Right kidney (tissue), 1 donor: ENCODE results near the gene ECSCR.
"Not testable (repeated sequence)": the region's sequence is repeated elsewhere in the genome, so short reads cannot be mapped to it uniquely, and the experiment has no call there.

ENCODE experiments used
- DNase-seq: peaks from one replicate; pipeline ENCODE4 v3.0.0-alpha.2; 2016

ECSCR gene

DNA sequence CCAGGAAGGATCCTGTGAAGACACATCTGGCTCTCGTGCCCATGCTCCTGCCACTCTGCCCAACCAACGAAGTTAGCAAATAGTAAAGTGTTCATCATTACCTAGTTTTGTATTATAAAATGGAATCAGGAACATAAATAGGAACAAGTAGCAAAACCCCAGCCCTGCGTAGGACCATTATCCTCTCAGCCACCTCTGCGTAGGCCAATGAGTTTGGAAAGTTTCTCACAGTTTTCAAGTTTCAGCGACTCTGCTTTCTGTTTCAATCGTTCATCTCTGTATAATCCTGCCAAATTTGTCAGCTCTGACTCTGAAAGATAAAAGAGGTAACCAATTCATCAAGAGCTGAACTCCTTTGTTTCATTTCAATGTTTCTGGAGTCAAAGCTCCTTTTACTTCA lies 48.6 kb downstream of the ECSCR start:
- no peak for DNase-seq

GRCh38 chr5:139413153-139413552 lies 49.4 kb downstream of the ECSCR start:
- no peak for DNase-seq

DNA sequence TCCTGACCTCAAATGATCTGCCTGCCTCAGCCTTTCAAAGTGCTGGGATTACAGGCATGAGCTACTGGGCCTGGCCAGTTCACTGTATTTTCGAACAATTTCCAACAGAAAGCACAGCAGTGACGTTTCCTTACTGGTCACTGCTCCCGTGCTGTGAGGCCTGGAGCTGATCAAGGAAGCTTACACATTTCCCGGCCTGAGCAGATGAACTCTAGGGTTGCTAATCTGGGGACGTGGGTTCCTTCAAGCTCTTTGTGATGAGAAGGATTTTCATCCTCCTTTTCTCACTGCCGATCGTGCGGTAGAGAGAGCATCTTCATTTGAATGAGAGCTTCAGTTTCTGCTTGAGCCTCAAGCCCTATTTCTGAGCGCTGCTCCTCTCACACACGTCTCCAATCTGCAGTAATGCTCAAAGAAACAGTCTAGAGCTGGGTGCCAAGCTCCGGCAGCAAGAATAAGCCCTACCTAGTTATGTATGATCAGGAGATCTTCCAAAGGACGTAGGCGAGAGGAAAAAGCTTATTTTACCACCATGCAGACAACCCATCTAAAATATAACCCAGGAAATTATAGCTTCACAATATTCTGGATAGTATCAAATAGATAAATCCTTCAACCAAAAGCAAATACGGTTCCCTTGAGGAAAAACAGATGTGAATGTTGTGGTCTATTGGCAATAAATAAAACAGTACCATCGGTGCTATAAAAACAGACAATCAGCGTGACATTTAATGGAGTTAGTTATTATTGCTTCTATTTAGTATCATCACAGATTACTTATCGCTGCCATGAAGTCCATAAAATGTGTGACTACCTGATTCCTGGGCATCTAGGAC lies 51.3 kb downstream of the ECSCR start:
- DNase-seq = no peak

DNA sequence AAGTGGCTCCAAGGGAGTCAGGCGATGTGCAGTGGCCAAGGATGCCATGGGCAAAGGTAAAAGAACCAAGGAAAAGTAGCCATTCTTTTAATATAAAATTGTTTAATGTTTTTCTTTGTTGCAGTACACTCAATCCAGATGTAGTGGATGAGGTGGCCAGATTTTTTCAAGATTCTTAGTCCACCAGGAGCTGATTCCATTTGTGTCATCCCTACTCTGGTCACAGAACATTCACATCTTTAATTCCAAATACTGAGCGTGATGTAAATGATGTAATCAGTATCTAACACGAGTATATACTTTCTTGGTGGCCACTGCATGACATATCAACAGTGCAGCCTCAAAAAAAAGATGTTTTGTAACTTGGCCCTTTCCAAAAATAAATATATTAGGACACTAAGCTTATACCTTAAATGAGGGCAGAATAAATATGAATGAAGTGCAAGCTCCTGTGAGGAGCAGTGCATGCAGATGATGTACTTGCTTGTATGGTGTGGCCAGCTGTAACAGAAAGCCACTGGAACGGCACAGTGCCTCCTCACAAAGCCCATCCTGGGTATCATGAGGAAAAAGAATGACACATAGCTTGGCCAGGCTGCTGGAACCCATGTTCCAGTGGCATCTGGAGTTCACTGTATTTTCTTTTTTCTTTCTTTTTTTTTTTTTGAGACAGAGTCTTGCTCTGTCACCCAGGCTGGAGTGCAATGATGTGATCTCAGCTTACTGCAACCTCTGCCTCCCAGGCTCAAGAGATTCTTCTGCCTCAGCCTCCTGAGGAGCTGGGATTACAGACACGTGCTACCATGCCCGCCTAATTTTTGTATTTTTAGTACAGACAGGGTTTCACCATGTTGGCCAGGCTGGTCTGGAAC lies 52.2 kb downstream of the ECSCR start:
- no peak for DNase-seq

DNA sequence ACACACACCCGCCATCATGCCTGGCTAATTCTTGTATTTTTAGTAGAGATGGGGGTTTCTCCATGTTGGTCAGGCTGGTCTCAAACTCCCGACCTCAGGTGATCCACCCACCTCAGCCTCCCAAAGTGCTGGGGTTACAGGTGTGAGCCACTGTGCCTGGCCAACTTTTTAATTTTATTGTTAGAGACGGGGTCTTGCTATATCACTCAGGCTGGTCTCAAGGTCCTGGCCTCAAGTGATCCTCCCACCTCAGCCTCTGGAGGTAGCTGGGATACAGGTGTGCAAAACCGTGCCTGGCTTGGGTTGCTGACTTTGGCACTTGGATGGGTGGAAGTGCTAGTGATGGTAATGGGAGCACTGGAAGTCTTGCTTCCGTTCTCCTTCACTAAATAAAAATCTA lies 53.4 kb downstream of the ECSCR start:
- DNase-seq = not testable (repeated sequence)

- no peak for DNase-seq
Measured at GRCh38 chr5:139408191-139408590, 54.4 kb downstream of the ECSCR start.

GRCh38 chr5:139407517-139407916 lies 55.0 kb downstream of the ECSCR start:
- no peak for DNase-seq

DNA sequence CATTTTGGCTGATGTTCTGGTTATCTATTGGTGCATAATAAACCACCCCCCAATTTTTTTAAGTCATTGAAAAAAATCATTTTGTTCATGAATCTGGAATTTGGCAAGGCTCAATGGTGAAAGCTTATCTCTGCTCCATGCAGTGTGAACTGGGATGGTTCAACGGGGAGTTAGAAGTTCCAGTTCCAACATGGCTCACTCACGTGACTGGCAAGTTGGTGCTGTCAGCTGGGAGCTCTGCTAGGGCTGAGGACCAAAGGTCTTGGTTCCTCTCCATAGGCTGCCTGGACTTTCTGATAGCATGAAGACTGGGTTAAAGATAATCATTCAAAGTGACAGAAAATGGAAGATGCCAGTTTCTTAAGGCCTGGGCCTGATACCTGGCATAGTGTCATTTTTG lies 55.6 kb downstream of the ECSCR start:
- no peak for DNase-seq

GRCh38 chr5:139404484-139404840 lies 58.1 kb downstream of the ECSCR start:
- no peak for DNase-seq

DNA sequence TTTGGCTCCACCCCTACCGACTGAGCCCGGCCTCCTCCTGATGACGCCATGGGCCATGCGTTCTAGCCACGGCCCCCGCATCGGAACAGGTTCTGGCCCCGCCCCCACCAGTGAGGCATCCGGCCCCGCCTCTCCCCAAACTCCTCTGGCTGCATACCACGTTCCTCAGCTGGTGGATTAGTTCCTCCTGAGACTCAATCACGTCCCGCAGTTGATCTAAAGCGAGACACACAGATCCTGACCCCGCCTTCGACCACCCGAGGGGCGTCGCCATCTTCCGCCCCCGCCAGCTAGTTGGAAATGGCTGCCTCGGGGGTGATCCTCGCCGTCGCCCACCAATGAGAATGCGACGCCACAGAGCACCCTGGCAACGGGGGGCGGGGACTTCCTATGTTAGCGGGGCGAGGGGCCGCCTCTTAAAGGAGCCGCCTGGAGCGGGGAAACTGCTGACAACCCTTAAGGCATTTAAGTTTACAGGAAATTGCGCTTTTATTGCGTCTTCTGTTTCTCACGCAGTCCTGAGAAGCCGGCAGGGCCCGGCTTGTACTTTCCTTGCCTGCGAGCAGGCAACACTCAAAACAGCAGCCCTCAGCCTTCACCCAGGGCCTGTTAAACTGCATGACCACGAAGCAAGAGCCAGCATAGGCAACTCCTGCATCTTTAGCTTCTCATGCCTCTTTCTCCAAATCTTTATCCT lies 58.6 kb downstream of the ECSCR start, which contains the start of gene SPATA24:
Gene SPATA24 (minus strand): TSS at position 303 of the 697 bp plus-strand sequence. CDS start 29 bp downstream, at position 274.
- peak; percentile 97 for DNase-seq

- no peak for DNase-seq
Measured at GRCh38 chr5:139403418-139403786, 59.1 kb downstream of the ECSCR start.

DNA sequence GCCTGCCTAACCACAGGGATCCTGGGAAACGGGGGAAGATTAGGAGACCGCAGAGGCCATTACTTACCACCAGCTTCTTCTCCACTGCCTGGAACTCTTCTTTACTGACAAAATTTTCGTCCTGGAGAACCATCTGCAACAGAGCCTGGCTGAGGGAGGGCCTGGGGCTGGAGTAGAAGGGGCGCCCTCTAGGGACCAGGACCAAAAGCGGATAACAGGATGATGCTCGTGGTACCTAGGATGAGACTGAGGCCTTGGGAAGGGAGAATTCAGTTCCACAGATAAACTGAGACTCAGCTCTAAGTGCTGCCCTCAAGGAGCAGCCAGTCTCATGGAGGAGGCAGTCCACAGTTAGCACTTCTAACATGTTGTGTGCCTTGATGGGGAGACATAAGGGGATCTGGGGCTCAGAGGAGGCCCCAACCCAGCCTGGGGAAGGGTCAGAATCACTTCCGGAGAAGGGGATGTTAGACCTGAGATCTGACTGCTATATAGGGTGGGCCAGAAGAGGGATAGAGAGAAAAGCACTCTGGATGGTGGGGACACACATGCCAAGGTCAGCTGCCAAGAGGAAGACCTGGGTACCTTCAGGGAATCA lies 59.9 kb downstream of the ECSCR start:
- no peak for DNase-seq

DNA sequence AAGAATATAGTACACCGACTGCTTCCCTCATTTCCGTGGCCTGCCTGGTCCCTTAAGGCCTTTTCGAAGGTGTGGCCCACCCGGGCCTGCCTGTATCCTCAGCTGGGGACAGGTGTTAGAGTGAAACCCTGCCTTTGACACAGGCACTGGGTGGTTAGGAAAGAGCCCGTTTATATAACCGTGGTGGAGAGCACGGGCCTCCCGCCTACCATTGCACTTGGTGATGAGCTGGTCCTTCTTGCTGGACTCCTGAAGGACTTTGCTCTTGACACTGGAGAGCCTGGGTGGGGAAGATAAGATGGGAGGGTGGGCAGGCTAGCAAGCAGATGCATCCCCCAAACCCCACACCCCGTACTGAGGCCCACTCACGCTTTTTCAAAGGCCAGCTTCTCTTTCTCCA lies 61.0 kb downstream of the ECSCR start:
- no peak for DNase-seq

DNA sequence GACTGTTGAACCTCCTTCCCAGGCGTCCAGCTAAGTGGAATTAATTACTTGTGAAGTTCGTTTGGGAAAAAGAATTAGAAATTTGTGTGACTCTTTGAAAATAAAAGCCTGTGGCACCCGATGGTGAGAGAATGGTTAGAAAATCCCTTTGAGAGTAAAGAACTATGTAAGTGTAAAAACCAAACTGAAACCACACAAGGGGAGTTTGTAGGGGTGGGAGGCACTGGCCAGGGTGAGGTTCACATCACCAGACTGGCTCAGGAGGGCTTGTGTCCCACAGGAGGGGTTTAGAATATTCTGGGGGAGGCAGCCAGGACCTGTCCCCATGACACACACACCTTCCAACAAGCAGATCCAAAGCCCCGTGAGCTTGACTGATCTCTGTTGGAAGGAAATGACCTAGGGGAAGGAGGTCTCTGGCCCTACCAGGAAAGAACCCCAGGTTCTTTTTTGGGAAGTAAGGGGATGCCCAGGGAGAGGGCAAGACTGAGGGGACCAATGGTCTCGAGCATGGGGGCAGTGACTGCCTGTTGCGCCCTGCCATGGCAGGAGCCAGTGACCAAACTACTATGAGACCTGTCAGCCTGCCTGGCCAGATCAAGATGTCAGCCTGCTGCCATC lies 62.9 kb downstream of the ECSCR start:
- DNase-seq = no peak
